HG03066 (cell line): ENCODE measurements around the gene UNC13D.
"Not testable (repeated sequence)": the region's sequence is repeated elsewhere in the genome, so short reads cannot be mapped to it uniquely, and the experiment has no call there.

Experiments used
- ATAC-seq: cut with Tn5 transposase; IDR thresholded peaks from one replicate; pipeline ENCODE4 v1.9.1; 2021; ENCODE audit warnings: low read depth; ENCODE audit not compliant: unreplicated experiment

Gene UNC13D

DNA sequence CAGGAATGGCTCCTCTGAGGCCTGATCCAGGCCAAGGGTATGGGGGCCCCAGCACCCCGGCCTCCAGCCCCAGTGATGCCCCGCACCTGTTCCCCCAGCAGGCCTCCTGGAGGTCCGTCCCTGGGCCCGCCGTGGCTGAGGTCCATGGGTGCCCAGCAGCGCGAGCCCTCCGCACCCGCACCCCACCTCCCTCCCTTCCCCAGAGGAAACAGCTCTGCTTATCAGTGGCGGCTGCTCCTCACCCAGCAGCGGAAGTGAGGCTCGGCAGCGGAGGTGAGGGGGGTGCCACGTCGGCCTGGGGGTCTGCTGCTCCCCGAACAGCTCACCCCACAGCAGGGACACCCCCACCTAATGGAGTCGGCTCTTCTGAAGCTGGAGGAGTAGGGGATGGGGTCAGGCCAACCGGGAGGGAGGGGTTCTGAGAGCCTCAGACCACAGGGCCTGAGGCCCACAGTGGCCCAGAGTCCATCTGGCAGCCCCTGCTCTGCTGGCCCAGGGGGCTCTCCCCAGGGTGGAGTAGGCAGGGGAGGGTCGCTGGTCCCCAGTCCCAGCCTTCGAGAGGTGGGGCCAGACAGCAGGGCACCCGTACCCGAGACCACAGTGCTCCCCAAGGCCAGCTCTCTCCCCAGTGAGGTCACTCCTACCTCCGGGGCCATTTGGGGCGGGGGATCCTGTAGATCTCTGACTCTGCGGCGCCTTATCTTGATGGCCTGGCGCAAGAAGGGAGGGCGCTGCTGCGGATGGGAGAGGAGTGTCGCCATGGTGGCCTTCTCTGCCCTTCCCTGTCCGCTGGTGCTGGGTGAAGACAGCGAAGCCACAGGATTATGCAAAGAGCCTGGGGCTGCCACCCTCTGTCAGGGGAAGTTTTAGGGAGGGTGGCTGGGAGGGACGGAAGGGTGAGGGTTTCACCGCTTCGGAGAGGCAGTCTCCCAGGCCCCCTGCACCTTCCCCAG lies at the start of gene UNC13D:
UNC13D (minus strand) TSS at position 828 of the 953 bp plus-strand sequence; CDS start at position 761, 67 bp downstream.
- ATAC-seq, result no peak

DNA sequence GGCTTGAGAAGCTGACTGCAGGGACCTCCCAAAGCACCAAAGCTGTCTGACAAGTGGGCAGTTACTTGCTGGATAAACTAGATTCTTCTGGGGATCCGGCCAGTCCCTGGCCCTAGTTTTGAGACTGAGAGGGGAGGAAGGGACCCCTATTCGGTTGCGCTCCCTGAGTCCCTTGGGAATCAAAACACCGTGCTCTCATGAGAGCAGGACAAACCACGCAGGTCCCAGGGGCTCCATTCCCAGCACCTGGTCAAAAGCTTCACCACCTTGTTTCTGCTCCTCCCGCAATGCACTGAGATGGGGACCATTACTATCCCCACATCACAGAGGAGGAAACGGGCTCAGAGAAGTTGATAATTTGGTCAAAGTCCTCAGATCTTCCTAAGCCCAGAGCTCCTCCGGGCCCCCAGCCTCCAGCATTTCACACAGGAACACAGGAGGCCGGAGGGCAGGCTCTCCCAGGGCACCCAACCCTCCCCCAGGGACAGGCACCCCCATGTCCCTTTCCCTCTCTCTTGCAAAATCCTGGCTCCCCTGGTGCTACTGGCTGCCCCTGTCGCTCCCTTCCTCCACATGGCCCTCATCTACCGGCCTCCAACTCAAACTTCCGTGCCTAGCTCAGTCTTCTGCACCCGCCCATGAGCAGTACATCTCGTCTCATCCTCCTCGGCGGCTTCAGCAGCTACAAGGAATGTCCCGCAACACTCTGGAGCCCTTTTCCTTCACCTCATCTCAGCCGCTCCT lies 49.3 kb upstream of the UNC13D start:
- no peak for ATAC-seq

DNA sequence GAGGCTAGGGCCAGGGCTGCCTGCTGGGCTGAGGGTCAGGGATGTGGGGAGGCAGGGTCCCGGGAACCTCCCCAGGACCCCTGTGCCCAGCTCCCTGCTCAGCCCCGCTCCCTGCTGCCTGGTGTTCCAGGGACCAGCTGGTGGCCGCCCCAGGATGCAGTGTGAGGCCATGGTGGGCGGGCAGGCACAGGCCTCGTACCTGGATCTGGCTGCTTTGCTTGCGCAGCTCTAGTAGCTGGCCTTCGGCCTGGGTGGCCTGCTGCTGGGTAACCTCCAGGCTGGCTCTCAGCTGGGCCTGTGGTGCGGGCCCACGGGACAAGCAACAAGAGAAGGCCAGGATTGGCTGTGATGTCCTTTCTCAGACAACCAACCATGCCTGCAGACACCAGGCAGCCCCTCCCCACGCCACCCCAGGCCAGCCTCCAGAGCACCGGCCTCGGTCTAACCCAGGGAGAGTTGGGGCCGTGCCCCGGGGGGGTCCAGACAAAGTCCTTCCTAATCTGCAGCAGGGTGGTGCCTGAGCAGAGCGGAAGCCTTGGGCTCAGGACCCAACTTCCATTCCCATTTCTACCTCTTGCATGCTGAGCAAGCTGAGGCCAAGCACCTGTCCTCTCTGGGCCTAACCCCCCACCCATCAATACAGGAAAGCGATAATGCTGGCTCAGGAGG lies 48.5 kb upstream of the UNC13D start:
- ATAC-seq, result no peak

DNA sequence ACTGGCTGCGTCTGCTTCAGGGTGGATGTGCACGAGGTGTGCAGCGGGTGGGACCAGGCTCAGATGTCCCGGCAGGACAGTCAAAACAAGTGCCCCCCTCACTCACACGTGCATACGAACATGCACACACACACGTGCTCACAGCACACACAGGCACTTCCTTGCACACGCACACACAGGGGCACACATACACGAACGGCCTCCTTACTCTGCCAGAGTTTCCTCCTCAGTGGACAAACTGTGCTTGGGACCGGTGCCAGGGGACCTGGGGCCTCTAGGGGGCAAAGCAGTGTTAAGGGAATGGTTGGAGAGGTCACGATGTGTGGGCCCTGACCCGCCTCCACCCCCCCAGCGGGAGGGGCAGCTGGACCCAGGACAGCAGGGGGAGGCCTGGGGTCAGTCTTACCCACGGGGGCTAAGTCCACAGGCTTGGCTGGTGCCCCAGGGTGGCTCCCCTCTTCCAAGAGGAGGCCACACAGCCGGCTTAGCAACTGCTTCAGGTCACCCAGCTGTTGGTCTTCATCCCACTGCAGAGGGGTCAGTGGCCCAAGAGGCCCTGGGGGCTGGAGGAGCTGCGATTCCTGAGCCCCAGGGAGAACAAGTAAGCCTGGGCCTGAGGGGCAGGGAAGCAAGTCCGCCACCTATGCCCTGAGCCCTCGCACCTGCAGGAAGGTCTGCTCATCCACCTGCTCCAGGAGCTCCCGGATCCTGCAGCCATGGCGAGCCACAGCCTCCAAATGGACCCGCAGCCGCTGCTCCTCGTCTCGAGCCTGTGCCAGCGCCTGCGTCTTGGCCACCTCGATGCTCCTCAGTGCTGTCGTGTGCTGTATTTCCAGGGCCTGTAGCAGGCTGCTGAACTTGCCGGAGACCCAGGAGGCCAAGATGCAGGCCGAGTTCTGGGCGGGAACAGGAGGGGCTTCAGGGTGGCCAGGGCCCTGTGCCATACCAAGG lies 47.7 kb upstream of the UNC13D start:
- no peak for ATAC-seq

DNA sequence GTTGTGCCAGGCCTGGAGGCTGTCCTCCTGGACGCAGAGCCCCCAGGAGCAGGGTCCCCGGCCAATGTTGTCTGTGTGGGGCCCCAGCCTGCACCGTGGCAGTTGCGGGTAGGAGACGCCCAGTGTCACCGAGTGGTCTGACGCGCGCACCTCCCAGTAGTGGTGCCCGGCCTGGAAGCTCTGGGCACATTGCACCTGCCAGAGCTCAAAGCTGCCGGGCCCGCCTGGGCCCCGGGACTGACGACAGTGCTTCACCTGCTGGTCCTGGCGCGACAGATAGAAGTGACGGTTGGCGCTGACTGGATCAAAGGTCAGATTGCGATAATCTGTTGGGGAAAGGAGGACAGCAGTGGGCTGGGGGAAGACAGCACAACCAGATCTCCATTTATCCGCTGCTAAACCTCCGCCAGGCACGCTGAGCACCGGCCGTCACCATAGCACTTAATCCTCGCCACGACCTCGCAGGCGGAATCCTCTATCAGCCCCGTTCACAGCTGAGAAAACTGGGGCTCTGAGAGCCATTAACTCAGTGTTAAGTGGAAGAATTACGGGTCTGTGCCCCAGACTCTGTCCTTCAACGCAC lies 46.9 kb upstream of the UNC13D start:
- ATAC-seq, result no peak

DNA sequence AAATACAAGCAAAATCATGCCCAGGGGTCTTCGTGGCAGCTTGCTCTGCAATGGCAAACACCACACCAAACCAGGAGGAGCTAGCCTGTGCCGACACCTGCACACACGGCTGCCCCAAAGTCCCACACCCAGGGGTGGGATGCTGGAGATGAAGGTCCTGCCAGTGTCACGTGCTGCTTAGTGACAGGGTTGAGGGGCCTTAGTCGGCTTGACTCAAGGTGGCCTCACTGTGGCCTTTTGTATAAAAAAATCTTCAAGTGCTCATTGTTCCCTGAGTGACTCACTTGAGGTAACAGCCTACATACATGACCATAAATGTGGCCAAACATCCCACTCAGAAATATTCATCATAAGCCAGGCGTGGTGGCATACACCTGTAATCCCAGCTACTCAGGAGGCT lies 45.2 kb upstream of the UNC13D start:
- ATAC-seq, result no peak

DNA sequence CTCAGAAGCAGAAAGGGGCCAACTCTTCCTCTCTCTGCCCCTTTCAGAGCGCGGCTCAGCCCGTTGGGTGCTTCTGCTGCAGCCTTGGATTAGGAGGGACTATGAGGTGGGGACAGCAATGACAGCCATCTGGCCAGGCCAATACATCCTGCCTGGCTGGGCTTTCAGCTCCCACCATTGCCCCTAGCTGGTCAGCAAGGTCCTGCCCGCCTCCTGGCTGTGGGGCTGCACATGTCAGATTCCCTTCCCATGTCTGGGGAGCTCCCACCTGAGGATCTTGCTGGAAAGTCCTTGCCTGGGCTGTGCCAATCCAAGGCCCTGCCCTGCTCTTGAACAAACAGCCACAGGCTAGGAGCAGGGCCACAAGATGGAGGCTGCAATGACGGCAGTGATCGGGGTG lies 44.3 kb upstream of the UNC13D start:
- no peak for ATAC-seq

DNA sequence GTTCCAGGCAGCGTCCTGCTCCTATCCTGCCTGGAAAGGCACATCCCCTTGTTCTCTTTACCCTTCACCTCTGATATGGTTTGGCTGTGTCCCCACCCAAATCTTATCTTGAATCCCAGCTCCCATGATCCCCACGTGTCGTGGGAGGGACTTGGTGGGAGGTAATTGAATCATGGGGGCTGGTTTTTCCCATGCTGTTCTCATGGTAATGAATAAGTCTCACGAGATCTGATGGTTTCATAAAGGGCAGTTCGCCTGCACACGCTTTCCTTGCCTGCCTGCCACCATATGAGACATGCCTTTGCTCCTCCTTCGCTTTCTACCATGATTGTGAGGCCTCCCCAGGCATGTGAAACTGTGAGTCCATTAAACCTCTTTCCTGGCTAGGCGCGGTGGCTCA lies 41.7 kb upstream of the UNC13D start:
- not testable (repeated sequence) for ATAC-seq

DNA sequence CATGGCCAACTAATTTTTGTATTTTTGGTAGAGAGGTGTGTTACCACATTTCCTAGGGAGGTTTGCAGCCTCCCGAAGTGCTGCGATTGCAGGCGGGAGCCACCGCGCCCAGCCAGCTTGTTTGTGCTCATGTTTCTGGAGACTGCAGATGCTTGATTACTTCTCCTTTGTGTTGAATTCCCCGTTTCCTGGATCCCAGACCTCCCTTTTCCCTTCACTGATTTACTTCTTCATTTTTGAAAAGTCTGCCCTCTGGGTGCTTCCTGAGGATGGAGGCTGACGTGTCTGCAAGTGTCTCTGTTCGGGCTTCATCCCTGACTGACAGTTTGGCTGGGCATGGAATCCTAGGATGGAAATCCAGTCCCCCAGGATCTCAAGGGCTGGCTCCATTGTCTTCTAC lies 41.2 kb upstream of the UNC13D start:
- no peak for ATAC-seq

DNA sequence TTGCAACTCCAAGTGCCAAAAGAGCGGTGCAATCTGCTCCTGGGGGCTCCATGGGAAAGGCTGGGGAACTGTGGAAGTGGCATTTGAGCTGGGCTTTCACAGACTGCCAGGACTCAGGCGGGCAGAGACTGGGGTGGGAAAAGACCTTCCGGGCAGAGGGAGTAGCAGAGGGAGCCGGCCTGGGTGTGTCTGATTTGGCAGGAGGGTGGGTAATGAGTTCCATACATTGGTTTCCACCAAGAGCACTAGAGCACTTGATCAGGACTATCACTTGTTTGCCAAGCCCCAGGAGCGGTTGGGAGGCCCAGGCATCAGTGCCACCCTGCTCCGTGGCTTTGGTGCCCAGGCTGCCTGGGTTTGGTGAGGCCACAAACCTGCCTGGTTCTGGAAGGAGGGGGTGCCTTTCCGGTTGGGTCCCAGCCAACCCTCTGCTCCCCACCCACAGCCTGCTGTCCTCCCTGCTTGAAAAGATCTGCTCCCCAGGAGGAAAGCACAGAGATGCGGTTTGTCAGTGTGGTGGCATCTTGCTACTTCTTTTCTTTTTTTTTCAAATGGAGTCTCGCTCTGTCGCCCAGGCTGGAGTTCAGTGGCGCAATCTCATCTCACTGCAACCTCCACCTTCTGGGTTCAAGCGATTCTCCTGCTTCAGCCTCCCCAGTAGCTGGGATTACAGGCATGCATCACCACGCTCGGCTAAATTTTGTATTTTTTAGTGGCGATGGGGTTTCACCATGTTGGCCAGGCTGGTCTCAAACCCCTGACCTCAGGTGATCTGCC lies 37.7 kb upstream of the UNC13D start:
- ATAC-seq, result no peak

DNA sequence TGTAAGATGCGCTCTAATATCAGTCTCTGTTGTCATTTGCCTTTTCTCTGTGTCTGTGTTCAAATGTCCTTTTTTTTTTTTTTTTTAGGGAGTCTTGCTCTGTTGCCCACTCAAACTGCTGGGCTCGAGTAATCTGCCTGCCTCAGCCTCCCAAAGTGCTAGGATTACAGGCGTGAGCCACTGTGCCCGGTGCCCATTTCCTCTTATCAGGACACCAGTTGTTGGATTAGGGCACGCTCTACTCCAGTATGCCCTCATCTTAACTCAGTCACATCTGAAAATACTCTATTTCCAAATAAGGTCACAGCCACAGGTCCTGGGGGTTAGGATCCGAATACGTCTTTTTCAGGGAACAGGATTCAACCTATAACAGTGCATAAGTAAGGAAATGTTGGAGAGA lies 36.1 kb upstream of the UNC13D start:
- no peak for ATAC-seq

DNA sequence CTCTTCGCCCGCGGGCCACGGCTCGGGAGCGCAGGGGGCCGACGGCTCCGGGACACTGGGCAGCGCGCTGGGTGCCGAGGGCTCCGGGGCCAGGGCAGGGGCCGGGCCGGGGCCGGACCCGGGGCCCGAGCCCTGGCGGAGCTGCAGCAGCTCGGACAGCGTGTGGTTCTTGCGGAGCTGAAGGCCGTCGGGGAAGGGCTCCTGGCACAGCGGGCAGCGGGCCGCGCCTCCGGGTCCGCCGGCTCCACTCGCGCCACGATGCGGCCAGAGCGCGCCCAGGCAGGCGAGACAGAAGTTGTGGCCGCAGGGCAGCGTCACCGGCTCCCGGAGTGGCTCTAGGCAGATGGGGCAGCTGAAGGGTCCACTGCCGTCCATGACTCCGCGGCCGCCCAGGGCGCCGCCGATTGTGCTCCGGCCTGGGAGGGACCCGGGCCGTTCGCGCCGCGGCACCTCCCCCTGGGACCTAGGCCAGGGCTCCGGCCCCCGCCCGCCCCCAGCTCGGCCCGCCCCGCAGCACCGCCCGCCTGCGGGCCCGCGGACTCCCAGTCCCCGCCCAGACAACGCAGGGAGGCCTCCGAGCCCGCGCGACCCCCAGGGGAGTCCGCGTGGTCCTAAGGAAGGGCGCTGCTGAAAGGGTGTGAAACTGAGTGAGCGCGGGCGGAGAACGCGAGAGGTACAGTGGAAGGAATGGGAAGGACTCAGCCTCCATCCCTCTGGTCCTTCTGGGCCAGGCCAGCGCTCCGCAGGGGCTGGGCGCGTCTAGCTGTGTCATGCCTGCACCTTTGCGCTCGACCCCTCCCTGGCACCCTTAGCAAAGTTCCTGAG lies 34.2 kb upstream of the UNC13D start, which contains the start of gene TRIM47:
TRIM47 (minus strand) TSS at position 408 of the 825 bp plus-strand sequence; CDS start at position 375, 33 bp downstream.
- ATAC-seq, result no peak

DNA sequence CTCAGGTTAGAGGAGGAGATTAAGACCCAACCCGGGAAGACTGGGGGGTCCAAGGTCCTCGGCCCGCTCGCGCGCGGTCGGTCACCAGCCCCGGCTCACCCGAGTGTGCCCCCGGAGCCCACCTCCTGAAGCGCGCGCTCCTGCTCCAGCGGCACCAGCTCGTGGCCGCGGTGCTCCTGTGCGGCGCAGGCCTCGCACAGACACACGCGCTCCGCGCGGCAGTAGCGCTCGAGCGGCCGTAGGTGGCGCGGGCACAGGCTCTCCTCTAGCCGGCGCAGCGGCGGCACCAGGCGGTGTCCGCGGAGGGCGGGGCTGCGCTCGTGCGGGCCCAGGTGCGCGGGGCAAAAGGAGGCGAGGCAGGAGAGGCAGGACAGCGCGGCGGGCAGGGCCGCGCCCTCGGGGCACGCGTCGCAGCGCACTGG lies 33.6 kb upstream of the UNC13D start:
- peak; percentile 55 for ATAC-seq

DNA sequence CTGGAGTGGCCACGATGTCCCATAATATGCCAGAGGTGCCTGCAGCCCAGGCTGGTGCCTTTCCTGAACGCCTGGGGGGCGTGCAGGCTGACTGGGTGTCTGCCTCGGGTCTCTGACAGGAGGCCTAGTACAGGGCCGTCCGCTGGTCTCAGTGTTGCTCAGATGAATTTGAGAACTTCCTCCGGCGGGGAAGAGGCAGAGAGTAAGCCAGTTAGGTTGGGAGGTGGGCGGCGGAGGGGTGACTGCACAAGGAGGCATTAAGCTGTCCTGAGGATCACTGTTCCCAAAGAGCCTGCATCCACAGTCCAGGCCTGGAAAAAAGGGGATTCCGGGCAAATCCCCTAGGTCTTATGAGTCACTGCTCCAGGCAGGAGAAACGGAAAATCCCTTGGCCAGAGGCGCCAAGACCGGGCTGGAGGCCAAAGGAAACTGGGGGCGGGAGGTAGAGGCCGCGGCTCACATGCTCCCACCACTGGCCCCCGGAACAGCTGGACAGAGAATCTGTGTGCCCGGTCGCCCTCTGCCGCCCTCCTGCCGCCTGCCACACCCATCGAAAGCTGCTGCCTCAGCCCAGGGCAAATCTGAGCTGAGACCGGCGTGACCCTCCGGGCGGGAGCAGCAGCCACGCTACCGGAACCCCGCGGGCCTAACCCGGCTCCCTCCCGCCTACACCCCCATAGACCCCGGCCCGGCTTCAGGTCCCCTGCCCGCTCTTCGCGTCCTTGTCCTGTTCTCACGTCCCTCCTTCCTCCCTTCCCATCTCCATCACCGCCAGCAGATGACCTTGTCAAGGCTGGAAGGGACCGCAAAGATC lies 32.9 kb upstream of the UNC13D start:
- no peak for ATAC-seq

DNA sequence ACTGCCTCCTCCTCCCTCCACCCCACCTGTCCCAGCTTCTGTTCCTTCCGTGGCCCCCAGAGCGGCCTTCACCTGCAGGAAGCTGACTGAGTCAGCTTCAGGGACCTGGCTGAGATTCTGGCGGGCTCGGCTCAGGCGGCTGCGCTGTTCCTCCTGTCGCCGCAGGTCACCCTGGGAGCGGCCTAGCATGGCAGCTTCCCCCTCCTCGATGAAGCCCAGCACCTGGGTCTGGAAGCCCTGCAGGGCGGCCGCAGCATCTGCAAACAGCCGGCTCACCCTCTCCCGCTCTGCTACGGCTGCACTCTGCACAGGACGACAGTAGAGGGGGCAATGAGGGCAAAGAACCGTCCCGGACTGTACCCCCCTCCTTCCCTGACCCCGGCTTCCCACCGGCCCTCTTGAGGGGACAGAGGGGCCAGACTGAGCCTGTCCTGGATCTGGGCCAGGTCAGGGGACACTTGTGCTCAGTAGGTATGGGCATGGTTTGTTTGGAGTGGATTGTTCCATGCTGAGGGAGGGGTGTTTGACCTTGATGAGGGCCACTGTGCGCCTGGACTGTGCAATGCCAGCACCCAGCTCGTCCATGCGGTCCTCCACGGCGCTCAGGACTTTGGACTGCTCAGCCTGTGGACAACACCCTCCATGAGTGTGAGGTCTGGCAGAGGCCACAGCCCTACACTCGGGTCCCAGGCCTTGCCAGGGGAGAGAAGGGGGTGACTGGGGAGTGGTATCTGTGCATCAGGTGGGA lies 32.2 kb upstream of the UNC13D start:
- ATAC-seq, result no peak

DNA sequence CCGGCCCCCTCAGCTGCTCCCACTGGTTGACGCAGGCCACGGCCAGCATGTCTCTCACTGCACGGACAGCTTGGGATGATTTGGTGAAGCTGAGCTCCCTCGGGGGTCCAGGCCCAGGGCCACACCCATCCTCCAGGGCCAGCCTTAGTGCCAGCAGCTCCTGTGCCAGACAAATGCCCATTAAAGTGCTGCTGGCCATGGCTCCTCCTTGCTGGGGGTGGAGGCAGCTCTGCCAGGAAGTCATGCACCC lies 31.7 kb upstream of the UNC13D start:
- ATAC-seq, result no peak
